ENCODE data around the gene CACNA2D4.

GRCh38 chr12:1890119-1890703, 28.2 kb downstream of the CACNA2D4 start:
- TF ChIP-seq RAD21 (IDR thresholded peaks at IDR 0.05; ENCODE audit: low read depth) (no peak), ZNF274 (IDR thresholded peaks at IDR 0.05; ENCODE audit: low read depth, low read length) (no peak), EZH2 (IDR thresholded peaks at IDR 0.05) (no peak), EZH2phosphoT487 (IDR thresholded peaks at IDR 0.05; ENCODE audit: borderline replicate concordance) (no peak), POLR2A (IDR thresholded peaks at IDR 0.05; ENCODE audit: borderline replicate concordance, extremely low read depth, insufficient read depth, insufficient read length) (no peak), CTCF (IDR thresholded peaks at IDR 0.05 in 2 of 3, conservative IDR thresholded peaks at IDR 0.05 in 1 of 3; ENCODE audit: borderline replicate concordance in 1 of 3, insufficient read depth in 1 of 3, low read depth in 2 of 3, low read length in 2 of 3) (no peak), POLR2AphosphoS5 (IDR thresholded peaks at IDR 0.05; ENCODE audit: low read depth, low read length) (no peak), SRF (IDR thresholded peaks at IDR 0.05; ENCODE audit: low read depth) (no peak), REST (IDR thresholded peaks at IDR 0.05; ENCODE audit: low read depth) (no peak), MAX (IDR thresholded peaks at IDR 0.05) (no peak)
